ENCODE data around the gene WDR7.

Gene WDR7

DNA sequence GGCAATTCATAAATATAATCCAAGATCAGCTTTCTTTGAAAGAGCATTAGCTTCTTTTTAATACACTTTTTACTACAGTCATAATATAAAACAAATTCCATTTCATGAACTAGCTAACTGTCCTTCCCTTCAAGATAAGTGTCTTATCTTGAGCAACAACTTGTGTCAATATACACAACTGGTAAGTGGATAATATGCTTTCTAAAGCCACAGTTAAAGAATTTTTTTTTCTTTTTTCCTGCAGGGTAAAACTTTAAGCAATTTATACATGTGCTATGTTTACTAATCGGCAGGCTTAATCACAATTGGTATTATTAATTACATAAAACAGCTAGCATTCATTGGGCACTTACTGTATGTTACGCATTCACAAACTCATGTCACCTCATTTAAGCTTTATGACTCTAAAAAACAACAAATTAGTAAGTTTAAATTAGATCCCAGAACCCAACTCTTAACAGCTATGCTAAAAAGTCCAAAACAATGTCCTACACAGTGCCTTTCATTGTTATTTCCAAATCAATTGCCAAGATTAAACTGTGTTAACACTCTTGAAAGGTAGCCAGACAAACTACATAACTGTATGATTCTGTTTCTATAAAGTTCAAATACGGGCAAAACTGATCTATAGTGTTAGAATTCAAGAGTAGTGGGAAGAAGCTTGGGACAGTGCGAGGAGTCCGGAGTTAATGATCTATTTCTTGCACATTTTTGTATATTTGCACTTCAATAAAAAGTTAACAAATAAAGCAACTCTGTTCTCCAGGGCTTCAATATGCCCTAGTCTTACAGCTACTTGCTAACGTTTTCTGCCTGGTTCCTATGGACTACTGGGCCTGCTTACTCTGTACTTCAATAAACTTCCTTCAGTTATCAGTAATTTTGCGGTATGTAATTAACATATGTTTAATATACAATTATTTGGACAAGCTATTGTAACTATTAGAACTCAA lies 18.8 kb upstream of the WDR7 start:
- no peak overlapping the region for H3K9ac ChIP-seq (ENCODE audit: low read length)
- H3K4me2 ChIP-seq (ENCODE audit: low read length), result no peak overlapping the region
- H3K36me3 ChIP-seq (replicated peaks; ENCODE audit: low read depth, low read length), result peaks cover 52% of the 10 kb centered on the region
- no peak overlapping the region for H3K27ac ChIP-seq (ENCODE audit: low read length)
- H4K20me1 ChIP-seq (ENCODE audit: insufficient read depth, low read length), result peaks cover 91% of the 10 kb centered on the region
- peaks cover 100% of the 10 kb centered on the region for H3K79me2 ChIP-seq (ENCODE audit: low read length)
- H3K4me1 ChIP-seq (ENCODE audit: low read length), result peaks cover 14% of the 10 kb centered on the region
- no peaks in the 10 kb centered on the region for H3K9me3 ChIP-seq (ENCODE audit: insufficient read depth, low read length)
- no peak overlapping the region for H2AFZ ChIP-seq (ENCODE audit: low read depth, low read length)
- no peak overlapping the region for H3K4me3 ChIP-seq (ENCODE audit: low read length)
- no peaks in the 10 kb centered on the region for H3K27me3 ChIP-seq (ENCODE audit: low read depth, low read length)
- TF ChIP-seq, protein P1, sequence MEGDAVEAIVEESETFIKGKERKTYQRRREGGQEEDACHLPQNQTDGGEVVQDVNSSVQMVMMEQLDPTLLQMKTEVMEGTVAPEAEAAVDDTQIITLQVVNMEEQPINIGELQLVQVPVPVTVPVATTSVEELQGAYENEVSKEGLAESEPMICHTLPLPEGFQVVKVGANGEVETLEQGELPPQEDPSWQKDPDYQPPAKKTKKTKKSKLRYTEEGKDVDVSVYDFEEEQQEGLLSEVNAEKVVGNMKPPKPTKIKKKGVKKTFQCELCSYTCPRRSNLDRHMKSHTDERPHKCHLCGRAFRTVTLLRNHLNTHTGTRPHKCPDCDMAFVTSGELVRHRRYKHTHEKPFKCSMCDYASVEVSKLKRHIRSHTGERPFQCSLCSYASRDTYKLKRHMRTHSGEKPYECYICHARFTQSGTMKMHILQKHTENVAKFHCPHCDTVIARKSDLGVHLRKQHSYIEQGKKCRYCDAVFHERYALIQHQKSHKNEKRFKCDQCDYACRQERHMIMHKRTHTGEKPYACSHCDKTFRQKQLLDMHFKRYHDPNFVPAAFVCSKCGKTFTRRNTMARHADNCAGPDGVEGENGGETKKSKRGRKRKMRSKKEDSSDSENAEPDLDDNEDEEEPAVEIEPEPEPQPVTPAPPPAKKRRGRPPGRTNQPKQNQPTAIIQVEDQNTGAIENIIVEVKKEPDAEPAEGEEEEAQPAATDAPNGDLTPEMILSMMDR (IDR thresholded peaks at IDR 0.05; ENCODE audit: low read depth, low read length), result no peak
- TF ChIP-seq EZH2phosphoT487 (IDR thresholded peaks at IDR 0.05; ENCODE audit: low read depth), result no peak

DNA sequence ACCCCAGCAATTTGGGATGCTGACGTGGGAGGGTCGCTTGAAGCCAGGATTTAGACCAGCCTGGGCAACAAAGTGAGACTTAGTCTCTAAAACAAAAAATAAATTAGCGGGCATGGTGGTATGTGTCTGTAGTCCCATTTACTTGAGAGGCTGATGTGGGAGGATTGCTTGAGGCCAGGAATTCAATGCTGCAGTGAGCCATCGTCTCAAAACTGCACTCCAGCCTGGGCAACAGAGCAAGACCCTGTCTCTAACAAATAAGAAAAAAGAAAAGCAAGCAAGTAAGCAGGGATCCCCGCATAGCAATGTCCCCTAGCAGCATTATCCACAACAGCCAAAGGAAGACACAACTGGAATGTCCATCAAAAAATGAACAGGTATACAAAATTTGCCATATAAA lies 16.2 kb upstream of the WDR7 start:
- H3K9ac ChIP-seq (ENCODE audit: low read length), result no peak overlapping the region
- TF ChIP-seq, protein P1 (IDR thresholded peaks at IDR 0.05; ENCODE audit: low read depth, low read length), result no peak
- TF ChIP-seq EZH2phosphoT487 (IDR thresholded peaks at IDR 0.05; ENCODE audit: low read depth), result no peak
- no peak overlapping the region for H2AFZ ChIP-seq (ENCODE audit: low read depth, low read length)
- peaks cover 43% of the 10 kb centered on the region for H3K36me3 ChIP-seq (replicated peaks; ENCODE audit: low read depth, low read length)
- H4K20me1 ChIP-seq (ENCODE audit: insufficient read depth, low read length), result peaks cover 70% of the 10 kb centered on the region
- H3K79me2 ChIP-seq (ENCODE audit: low read length), result peaks cover 87% of the 10 kb centered on the region
- H3K9me3 ChIP-seq (ENCODE audit: insufficient read depth, low read length), result no peaks in the 10 kb centered on the region
- no peak overlapping the region for H3K4me2 ChIP-seq (ENCODE audit: low read length)
- no peak overlapping the region for H3K27ac ChIP-seq (ENCODE audit: low read length)
- no peaks in the 10 kb centered on the region for H3K27me3 ChIP-seq (ENCODE audit: low read depth, low read length)
- H3K4me1 ChIP-seq (ENCODE audit: low read length), result peaks cover 19% of the 10 kb centered on the region
- H3K4me3 ChIP-seq (ENCODE audit: low read length), result no peak overlapping the region

DNA sequence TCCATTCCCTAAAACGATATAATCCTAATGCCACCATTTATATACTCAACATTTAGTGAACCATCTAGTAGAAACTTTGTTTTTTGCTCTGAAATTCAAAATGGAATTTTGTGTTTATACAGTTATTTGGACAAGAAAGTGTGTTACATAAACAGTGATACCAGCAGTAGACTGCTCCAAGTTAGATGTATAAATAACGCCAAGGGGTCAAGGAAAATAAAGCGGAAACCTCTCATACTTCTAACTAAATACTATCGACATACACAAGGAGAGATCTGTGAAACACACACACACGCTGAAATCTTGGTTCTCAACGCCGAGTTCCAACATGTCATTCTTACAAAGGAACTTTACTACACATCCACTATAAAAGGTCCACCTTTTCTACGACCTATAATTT lies 14.0 kb upstream of the WDR7 start:
- TF ChIP-seq, protein P1 (IDR thresholded peaks at IDR 0.05; ENCODE audit: low read depth, low read length), result no peak
- TF ChIP-seq EZH2phosphoT487 (IDR thresholded peaks at IDR 0.05; ENCODE audit: low read depth), result no peak
- Histone ChIP-seq H3K36me3 (replicated peaks; ENCODE audit: low read depth, low read length) (peaks cover 29% of the 10 kb centered on the region), H3K4me1 (ENCODE audit: low read length) (peaks cover 19% of the 10 kb centered on the region), H4K20me1 (ENCODE audit: insufficient read depth, low read length) (peaks cover 48% of the 10 kb centered on the region), H2AFZ (ENCODE audit: low read depth, low read length) (no peak overlapping the region), H3K27me3 (ENCODE audit: low read depth, low read length) (no peaks in the 10 kb centered on the region), H3K9me3 (ENCODE audit: insufficient read depth, low read length) (no peaks in the 10 kb centered on the region), H3K79me2 (ENCODE audit: low read length) (peaks cover 65% of the 10 kb centered on the region), H3K9ac (ENCODE audit: low read length) (peak overlapping the region; percentile 79), H3K4me2 (ENCODE audit: low read length) (peak overlapping the region; percentile 83), H3K4me3 (ENCODE audit: low read length) (peak overlapping the region; percentile 83), H3K27ac (ENCODE audit: low read length) (peak overlapping the region; percentile 65)

DNA sequence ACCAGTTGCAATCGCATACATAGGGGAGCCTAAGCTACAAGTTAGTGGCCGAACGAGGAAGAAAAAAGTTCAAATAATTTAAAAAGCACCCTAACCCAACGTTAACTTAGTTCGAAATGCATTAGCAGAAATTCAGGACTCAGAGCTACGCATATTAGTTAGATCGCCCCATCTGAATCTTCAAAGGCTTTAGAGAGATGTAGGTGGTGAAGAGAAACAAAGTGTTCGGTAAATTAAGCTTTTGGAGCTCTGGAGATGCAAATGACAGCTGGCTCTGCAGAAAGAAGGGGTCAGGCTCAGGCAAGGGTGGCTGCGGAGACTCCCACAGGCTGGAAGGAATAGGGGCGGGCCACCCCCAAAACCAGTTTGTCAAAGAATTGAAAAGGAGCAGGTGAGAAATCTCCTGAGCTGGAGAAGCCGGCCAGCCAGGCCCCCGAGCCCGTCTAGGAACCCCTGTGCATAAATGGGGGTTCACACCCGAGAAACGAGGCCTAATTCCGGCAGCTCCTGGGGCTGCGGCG lies 13.4 kb upstream of the WDR7 start:
- H3K4me1 ChIP-seq (ENCODE audit: low read length), result peaks cover 19% of the 10 kb centered on the region
- peaks cover 59% of the 10 kb centered on the region for H3K79me2 ChIP-seq (ENCODE audit: low read length)
- H2AFZ ChIP-seq (ENCODE audit: low read depth, low read length), result peak overlapping the region; percentile 44; the same call in 1 of the 2 replicates
- H3K4me3 ChIP-seq (ENCODE audit: low read length), result peak overlapping the region; percentile 83
- H3K4me2 ChIP-seq (ENCODE audit: low read length), result peak overlapping the region; percentile 83
- H3K27me3 ChIP-seq (ENCODE audit: low read depth, low read length), result no peaks in the 10 kb centered on the region
- peaks cover 42% of the 10 kb centered on the region for H4K20me1 ChIP-seq (ENCODE audit: insufficient read depth, low read length)
- no peaks in the 10 kb centered on the region for H3K9me3 ChIP-seq (ENCODE audit: insufficient read depth, low read length)
- TF ChIP-seq EZH2phosphoT487 (IDR thresholded peaks at IDR 0.05; ENCODE audit: low read depth), result no peak
- TF ChIP-seq, protein P1 (IDR thresholded peaks at IDR 0.05; ENCODE audit: low read depth, low read length), result no peak
- peaks cover 23% of the 10 kb centered on the region for H3K36me3 ChIP-seq (replicated peaks; ENCODE audit: low read depth, low read length)
- peak overlapping the region; percentile 65 for H3K27ac ChIP-seq (ENCODE audit: low read length)
- H3K9ac ChIP-seq (ENCODE audit: low read length), result peak overlapping the region; percentile 79

Measured in OCI-LY3 (cell line).